ENCODE measurements around the gene WIPI1.
"Not testable (repeated sequence)": the region's sequence is repeated elsewhere in the genome, so short reads cannot be mapped to it uniquely, and the experiment has no call there.

The WIPI1 gene

GRCh38 chr17:68407656-68408055 lies 49.6 kb downstream of the WIPI1 start:
- not testable (repeated sequence) for DNase-seq

- DNase-seq: not testable (repeated sequence)
Observed at GRCh38 chr17:68403837-68404236, 53.5 kb downstream of the WIPI1 start.

- no peak for DNase-seq
Observed at GRCh38 chr17:68403122-68403521, 54.2 kb downstream of the WIPI1 start.

- DNase-seq: no peak
Observed at GRCh38 chr17:68401288-68401687, 56.0 kb downstream of the WIPI1 start.

- DNase-seq: no peak
Observed at GRCh38 chr17:68400404-68400735, 56.9 kb downstream of the WIPI1 start.

- no peak for DNase-seq
Observed at GRCh38 chr17:68399638-68400403, 57.5 kb downstream of the WIPI1 start.

- DNase-seq: peak; percentile 68
Observed at GRCh38 chr17:68398691-68399637, 58.3 kb downstream of the WIPI1 start.

- no peak for DNase-seq
Observed at GRCh38 chr17:68397108-68397536, 60.2 kb downstream of the WIPI1 start.

- DNase-seq: no peak
Observed at GRCh38 chr17:68396226-68397107, 60.8 kb downstream of the WIPI1 start.

GRCh38 chr17:68394608-68395331 lies 62.5 kb downstream of the WIPI1 start:
- DNase-seq: no peak

- DNase-seq: peak; percentile 35
Observed at GRCh38 chr17:68391561-68392268, 65.6 kb downstream of the WIPI1 start.

GRCh38 chr17:68390888-68391545 lies 66.3 kb downstream of the WIPI1 start:
- DNase-seq: no peak

- DNase-seq: no peak
Observed at GRCh38 chr17:68389041-68389440, 68.3 kb downstream of the WIPI1 start.

- no peak for DNase-seq
Observed at GRCh38 chr17:68387435-68388218, 69.7 kb downstream of the WIPI1 start.

- DNase-seq: no peak
Observed at GRCh38 chr17:68385490-68386215, 71.6 kb downstream of the WIPI1 start.

GRCh38 chr17:68384941-68385340 lies 72.4 kb downstream of the WIPI1 start:
- DNase-seq: no peak

GRCh38 chr17:68384471-68384870 lies 72.8 kb downstream of the WIPI1 start:
- no peak for DNase-seq

GRCh38 chr17:68383443-68384321 lies 73.6 kb downstream of the WIPI1 start:
- peak; percentile 35 for DNase-seq

- no peak for DNase-seq
Observed at GRCh38 chr17:68383120-68383442, 74.2 kb downstream of the WIPI1 start.

Data from femur (tissue), 1 donor.